GM12875 (cell line): ENCODE data around the gene OR6X1.

Source experiments
- H3K4me3 ChIP-seq: one replicate; pipeline ENCODE4 v1.5.1; 2011; ENCODE audit warnings: low read depth, low read length, control low read depth
- TF ChIP-seq, protein P1 (sequence below): IDR thresholded peaks from 2 replicates; pipeline ENCODE4 v1.5.1; 2011; ENCODE audit warnings: low read depth, mild to moderate bottlenecking, control low read depth, inconsistent platforms, low read length, moderate library complexity, borderline replicate concordance; ENCODE audit not compliant: insufficient read depth

Gene OR6X1

DNA sequence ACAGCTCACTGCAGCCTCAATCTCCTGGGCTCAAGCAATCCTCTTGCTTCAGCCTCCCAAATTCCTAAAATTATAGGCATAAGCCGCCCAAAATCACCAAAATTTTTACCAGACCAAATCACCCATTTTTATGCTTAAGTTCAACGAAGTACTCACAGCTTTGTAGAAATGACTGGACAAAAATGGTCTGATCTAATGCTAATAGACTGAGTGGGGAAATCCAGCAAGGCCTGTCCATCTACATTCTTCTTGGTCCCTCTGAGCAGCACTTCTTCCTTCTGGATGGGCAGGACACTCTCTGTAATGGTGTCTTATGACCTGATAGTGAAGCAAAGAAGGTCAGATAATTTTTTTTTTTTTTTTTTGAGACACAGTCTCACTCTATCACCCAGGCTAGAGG lies 18.7 kb upstream of the OR6X1 start:
- TF ChIP-seq, protein P1, sequence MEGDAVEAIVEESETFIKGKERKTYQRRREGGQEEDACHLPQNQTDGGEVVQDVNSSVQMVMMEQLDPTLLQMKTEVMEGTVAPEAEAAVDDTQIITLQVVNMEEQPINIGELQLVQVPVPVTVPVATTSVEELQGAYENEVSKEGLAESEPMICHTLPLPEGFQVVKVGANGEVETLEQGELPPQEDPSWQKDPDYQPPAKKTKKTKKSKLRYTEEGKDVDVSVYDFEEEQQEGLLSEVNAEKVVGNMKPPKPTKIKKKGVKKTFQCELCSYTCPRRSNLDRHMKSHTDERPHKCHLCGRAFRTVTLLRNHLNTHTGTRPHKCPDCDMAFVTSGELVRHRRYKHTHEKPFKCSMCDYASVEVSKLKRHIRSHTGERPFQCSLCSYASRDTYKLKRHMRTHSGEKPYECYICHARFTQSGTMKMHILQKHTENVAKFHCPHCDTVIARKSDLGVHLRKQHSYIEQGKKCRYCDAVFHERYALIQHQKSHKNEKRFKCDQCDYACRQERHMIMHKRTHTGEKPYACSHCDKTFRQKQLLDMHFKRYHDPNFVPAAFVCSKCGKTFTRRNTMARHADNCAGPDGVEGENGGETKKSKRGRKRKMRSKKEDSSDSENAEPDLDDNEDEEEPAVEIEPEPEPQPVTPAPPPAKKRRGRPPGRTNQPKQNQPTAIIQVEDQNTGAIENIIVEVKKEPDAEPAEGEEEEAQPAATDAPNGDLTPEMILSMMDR, result no peak
- no peak overlapping the region for H3K4me3 ChIP-seq

DNA sequence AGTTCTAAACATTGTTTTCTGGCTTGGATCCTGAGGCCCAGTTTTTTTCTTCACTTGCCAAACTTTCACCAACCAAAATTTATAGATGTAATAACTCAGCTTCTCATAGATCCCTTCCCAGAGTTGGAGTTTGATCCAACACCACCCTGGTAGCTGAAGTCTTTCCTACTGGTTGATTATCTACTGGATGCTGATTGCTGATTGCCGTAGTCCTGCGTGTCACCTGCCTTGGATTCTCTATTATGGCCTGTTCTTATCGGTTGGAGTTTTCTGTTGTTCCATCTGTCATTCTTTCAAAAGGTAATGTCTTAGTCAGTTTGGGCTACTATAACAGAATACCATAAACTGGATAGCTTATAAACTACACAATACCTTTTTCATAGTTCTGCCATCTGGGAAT lies 17.3 kb upstream of the OR6X1 start:
- no peak overlapping the region for H3K4me3 ChIP-seq
- TF ChIP-seq, protein P1, result no peak

DNA sequence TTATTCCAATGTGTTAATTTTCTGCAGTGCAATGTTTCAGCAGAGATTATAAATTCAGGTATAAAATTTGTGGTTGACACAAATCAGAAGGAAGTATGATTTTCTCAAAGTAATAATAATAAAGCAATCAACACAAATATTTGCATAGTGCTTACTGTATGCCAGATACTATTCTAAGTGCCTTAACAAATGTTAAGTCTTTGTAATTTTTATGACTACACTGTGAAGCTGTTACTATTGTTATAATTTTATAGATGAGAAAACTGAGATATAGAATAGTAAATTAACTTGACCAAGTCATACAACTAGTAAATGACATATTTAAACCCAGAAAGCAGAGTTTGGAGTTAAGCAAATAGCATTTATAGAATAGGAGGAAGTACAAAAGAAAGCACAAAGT lies 16.4 kb upstream of the OR6X1 start:
- no peak overlapping the region for H3K4me3 ChIP-seq
- TF ChIP-seq, protein P1, result no peak

DNA sequence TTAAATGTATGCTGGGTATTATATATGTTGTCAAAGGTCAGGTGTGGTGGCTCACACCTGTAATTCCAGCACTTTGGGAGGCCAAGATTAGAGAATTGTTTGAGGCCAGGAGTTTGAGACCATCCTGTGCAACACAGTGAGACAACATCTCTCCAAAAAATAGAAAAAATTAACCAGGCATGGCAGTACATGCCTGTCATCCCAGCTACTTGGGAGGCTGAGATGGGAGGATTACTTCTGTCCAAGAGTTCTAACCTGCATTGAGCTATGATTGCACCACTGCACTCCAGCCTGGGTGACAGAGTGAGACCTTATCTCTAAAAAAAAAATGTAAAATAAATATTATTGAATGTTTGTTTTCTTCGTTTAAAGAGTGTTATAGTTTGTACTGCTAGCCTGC lies 11.3 kb upstream of the OR6X1 start:
- TF ChIP-seq, protein P1, result no peak
- H3K4me3 ChIP-seq, result no peak overlapping the region

DNA sequence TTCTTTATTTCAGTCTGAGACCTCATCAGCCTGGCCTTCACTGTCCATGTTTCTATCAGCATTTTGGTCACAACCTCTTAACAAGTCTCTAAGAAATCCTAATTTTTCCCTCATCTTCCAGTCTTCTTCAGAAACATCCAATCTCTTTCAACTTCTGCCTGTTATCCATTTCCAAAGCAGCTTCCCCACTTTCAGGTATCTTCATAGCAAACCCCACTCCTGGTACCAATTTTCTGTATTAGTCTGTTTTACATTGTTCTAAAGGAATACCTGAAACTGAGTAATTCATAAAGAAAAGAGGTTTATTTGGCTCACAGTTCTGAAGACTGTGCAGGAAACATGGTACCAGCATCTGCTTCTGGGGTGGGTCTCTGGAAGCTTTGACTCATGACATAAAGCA lies 8.1 kb upstream of the OR6X1 start:
- TF ChIP-seq, protein P1, result no peak
- H3K4me3 ChIP-seq, result no peak overlapping the region

DNA sequence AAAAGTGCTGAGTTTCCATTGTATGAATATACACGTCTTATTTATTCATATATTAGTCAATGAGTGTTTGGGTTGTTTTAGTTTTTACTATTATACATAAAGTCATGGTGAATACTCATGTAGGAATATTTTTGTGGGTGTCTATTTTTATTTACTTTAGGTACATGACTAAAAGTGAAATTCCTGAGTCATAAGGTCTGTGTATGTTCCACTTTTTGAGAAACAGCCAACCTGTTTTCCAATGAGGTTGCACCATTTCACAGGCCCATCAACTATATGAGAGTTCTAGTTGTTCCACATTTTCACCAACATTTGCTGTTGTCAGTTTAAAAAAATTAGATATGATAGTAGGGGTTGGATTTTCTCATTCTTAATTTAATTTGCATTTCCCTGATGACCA lies 6.6 kb upstream of the OR6X1 start:
- TF ChIP-seq, protein P1, result no peak

DNA sequence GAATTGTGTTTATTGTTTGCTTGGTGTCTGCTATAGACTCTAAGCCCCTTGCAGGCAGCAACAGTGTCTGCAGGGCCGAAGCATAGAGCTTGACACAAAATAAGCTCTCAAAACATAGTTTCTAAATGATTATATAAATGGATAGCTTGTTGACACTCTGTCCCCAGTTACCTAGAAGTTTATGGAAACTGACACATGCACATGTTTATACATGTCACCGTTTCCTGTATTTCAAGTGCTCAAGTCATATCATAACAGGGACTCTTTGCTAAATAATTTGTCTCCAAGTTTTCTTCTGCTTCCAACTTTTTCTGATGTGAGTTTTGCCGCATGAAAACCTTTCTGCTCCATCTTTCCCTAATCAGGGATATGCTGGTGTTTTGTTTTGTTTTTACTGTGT lies 3.7 kb upstream of the OR6X1 start:
- no peak overlapping the region for H3K4me3 ChIP-seq

More for the DNA sequence above, 6.6 kb upstream of the OR6X1 start:
- H3K4me3 ChIP-seq, result no peak overlapping the region

More for the DNA sequence above, 3.7 kb upstream of the OR6X1 start:
- TF ChIP-seq, protein P1, result no peak
